ENCODE results near the gene PDE6B.

PDE6B gene

DNA sequence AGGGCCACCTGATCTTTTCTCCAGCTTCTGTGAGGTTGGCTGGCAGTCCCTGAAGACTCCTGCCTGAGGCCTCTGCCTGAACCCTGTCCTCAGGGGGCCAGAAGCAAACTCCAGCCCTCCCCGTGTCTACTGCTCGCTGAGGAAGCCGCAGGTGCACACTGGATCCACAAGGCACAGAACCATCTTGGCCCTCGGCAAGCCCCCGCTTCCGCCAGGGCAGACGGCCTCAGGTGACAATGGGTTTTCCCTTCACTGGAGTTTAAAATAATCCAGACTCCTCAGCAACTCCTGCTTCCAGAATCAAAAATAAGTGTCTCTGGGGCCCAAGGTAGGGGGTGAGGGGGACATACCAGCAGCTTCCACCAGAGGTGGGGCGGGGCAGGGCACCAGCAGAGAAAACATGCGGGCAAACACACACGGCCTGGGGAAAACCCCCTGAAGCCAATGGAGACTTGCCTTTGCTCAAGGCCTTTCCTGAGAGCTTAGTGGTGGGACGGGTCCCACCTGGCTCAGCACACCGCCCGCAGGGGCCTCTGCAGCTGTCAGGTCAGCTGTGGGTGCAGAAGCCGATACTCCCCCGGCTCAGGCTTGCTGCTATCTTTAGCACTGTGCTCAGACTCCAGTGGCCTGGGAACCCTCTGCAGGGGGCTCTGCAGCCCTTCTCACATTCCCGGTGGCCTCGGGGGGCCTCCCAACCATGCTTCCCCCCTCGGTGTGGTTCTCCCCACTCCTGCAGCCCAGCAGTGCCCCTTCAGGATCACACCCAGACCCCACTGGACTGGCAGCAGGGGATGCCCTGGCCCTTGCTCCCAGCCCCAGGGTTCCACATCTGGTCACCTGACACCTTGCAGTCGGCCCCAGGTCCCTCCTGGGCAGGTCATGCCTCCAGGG is 50.9 kb downstream of the PDE6B start:
- H3K4me3 ChIP-seq (replicated peaks in 1 of 2; ENCODE audit: low read depth in 2 of 2, low read length in 2 of 2), result no peak overlapping the region
- TF ChIP-seq, protein P1, sequence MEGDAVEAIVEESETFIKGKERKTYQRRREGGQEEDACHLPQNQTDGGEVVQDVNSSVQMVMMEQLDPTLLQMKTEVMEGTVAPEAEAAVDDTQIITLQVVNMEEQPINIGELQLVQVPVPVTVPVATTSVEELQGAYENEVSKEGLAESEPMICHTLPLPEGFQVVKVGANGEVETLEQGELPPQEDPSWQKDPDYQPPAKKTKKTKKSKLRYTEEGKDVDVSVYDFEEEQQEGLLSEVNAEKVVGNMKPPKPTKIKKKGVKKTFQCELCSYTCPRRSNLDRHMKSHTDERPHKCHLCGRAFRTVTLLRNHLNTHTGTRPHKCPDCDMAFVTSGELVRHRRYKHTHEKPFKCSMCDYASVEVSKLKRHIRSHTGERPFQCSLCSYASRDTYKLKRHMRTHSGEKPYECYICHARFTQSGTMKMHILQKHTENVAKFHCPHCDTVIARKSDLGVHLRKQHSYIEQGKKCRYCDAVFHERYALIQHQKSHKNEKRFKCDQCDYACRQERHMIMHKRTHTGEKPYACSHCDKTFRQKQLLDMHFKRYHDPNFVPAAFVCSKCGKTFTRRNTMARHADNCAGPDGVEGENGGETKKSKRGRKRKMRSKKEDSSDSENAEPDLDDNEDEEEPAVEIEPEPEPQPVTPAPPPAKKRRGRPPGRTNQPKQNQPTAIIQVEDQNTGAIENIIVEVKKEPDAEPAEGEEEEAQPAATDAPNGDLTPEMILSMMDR (IDR thresholded peaks at IDR 0.05; ENCODE audit: low read depth, low read length), result no peak
- DNase-seq (ENCODE audit: low read depth in 2 of 2), result no peak

DNA sequence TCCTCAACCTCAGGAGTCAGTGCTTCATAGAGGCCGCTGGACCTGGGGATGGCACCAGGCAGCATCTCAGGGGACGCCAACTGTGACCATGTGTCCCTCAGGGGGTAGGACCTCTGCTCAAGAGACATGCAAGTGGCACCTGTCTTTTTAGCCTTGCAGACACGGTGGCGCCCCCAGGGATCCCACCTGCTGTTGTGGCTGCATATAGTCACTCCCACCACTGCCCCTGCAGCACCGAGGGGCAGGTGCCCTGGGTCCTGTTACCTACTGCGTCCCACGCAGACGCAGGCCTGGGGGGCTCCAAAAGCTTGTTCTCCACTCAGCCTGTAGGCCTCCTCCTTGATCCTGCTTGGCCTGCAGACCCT is 51.5 kb downstream of the PDE6B start:
- DNase-seq (ENCODE audit: low read depth in 2 of 2), result no peak
- TF ChIP-seq, protein P1 (IDR thresholded peaks at IDR 0.05; ENCODE audit: low read depth, low read length), result no peak
- no peak overlapping the region for H3K4me3 ChIP-seq (replicated peaks in 1 of 2; ENCODE audit: low read depth in 2 of 2, low read length in 2 of 2)

DNA sequence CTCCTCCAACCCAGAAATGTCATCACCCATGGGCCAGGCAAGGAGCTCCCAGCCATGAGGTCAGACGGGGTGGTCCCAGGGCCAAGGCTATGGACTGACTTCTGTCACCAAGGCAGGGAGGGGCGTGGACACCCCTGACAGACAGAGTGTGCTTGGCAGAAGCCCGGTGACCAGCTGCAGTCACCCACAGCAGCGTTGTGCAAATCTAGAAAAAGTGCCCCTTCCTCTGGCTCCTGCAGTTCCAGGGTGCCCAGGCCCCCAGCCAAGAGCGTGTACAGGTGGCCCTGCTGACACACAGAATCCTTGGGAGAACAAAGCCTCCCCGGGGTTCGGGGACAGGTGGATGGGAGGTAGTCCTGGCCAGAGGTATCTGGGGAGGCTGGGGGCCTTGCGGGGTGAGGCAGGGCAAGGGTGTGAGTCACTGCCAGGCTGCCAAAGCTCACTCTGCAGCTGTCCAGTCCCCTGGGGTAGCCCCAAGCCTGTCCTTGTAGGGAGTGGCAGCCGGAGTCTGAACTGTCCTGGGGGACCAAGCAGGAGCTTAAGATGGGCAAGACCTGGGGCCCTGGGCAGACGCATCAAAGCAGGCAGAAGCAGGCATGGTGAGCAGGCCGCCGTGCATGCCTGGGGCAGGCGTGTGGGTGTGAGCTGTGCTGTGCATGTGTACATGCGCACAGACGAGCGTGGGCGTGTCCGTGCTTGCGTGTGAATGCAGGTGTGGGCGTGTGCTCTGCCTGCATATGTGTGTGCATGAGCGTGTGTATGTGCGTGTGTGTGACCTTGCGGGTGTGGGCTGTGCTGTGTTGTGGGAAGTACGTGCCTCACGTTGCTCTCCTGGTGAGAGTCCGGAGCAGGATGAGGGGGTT is 52.3 kb downstream of the PDE6B start:
- H3K4me3 ChIP-seq (replicated peaks in 1 of 2; ENCODE audit: low read depth in 2 of 2, low read length in 2 of 2), result no peak overlapping the region
- DNase-seq (ENCODE audit: low read depth in 2 of 2), result no peak
- TF ChIP-seq, protein P1 (IDR thresholded peaks at IDR 0.05; ENCODE audit: low read depth, low read length), result no peak

DNA sequence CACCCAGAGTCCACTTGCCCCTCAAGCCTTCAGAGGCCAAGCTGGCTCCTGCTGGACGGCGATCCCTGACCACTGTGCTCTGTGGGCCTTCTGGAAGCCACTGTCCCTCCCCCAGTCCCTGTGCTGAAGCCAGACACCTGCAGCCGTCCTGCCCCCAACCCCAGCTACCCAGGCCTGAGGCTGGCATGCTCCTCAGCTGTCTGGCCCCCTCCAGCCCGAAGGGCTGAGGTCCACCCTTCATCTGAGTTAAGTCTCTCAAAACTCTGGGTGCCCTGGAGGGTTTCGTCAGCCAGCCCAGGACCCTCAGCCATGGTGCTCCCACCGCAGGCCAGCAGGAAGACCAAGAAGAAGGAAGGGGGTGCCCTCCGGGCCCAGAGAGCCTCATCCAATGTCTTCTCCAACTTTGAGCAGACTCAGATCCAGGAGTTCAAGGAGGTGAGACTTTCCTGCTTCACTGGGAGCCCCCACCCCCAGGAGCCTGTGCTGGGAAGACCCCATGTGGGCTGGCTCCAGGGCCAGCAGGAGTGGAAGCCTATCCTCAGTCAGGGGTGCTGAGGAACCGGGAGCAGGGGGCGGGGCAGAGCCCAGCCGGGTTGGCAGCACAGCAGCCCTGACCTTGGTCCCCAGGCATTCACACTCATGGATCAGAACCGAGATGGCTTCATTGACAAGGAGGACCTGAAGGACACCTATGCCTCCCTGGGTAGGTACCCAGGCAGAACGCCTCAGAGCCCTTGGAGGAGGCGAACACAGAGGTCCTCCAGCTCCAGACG is 53.1 kb downstream of the PDE6B start:
- no peak overlapping the region for H3K4me3 ChIP-seq (replicated peaks in 1 of 2; ENCODE audit: low read depth in 2 of 2, low read length in 2 of 2)
- TF ChIP-seq, protein P1 (IDR thresholded peaks at IDR 0.05; ENCODE audit: low read depth, low read length), result no peak
- no peak for DNase-seq (ENCODE audit: low read depth in 2 of 2)

DNA sequence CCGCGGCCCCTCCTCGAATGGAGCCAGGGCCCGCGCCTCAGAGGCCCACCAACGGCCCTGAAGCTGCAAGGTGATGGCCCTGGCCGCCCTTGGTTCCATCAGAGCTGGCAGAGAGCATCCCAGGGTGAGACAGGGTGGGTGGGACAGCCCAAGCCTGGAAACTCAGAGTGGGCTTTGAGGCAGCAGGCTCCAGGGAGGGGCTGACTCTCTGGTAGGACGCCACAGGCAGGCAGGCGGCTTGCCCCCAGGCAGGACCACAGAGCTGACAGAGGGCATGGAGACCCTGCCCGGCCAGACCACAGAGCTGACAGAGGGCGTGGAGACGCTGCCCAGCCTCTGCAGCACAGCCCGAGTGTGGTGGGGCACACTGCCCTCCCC is 53.7 kb downstream of the PDE6B start:
- TF ChIP-seq, protein P1 (IDR thresholded peaks at IDR 0.05; ENCODE audit: low read depth, low read length), result no peak
- H3K4me3 ChIP-seq (replicated peaks in 1 of 2; ENCODE audit: low read depth in 2 of 2, low read length in 2 of 2), result no peak overlapping the region
- no peak for DNase-seq (ENCODE audit: low read depth in 2 of 2)

DNA sequence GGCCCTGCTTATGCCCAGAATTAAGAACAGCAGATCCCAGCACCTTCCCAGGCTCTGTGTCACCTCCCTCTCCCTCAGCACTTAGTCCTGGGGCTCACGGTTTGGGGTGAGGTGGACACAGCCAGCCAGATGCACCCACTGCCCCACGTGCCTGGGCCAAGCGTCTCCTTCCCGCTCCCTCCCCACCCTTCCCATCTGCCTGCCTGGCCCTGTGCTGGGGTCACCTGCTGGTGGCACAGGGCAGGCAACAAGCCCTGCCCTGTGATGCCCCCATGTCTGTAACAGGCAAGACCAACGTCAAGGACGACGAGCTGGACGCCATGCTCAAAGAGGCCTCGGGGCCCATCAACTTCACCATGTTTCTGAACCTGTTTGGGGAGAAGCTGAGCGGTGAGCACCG is 54.3 kb downstream of the PDE6B start:
- TF ChIP-seq, protein P1 (IDR thresholded peaks at IDR 0.05; ENCODE audit: low read depth, low read length), result no peak
- no peak for DNase-seq (ENCODE audit: low read depth in 2 of 2)
- no peak overlapping the region for H3K4me3 ChIP-seq (replicated peaks in 1 of 2; ENCODE audit: low read depth in 2 of 2, low read length in 2 of 2)

All from cardiac fibroblast (primary cell).